GM19455 (cell line): ENCODE measurements around the gene LINGO3.

Source experiments
- ATAC-seq: cut with Tn5 transposase; IDR thresholded peaks from one replicate; pipeline ENCODE4 v1.9.1; 2021; ENCODE audit not compliant: unreplicated experiment

Gene LINGO3

DNA sequence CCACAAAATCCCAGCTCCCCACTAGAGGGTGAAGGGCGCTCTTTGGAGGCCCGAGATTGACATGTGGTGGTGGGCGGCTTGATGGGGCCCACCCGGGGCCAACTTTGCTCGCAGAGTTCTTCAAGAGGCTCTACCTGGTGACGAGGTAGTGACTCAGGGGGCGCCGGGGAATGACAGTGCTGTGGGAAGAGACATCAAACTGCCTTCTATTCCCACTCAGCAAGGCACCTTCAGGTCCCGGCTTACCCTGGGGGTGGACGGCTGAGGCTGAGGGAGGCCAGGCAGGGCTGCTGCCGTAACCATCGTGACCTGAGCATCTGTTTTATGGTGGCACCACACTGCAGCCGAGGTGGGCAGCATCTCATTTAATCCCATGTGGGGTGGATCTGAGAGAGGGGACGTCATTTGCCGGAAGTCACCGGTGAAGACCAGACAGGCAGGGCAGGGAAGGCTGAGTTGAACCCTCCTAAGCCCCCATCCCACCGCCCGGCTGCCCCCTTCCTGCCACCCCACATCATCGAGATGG lies 1.6 kb downstream of the LINGO3 start:
- ATAC-seq: no peak

DNA sequence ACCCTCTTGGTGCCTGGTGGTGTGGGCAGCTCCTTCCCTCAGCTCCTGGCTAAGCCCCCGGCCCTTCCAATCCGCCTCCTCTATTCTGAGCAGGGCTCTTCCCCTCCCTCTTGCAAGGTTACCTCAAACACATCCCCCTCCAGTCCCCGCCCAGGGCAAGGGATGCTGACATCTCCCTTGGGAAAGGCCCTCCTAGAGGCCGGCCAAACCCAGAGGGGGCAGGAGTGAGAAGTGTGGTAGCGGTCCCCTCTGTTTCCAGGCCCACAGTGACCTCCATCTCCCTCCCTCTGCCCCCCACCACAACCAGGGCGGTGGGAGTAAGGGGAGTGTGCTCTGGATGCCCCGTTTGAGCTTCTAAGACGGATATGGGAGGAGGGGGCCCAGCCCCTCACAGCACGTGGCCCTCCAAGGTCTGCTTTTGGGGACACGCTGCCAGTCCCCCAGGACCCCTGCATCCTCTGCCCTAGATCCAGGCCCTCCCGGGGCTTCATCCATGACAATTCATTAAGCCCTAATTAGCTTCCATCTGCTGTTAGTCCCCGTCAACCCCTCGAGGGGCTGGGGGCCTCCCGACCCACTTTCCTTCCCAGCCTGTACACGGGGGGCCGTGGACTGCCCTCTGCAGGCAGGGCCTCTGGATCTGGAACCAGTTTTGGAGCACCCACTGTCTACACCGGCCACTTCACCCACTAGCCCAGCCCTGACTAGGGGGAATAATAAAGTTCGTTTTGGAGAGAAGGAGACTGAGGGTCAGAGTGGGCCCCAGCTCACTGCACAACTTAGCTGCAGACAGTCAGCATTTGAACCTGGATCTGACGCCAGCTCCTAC lies 2.3 kb downstream of the LINGO3 start:
- no peak for ATAC-seq

DNA sequence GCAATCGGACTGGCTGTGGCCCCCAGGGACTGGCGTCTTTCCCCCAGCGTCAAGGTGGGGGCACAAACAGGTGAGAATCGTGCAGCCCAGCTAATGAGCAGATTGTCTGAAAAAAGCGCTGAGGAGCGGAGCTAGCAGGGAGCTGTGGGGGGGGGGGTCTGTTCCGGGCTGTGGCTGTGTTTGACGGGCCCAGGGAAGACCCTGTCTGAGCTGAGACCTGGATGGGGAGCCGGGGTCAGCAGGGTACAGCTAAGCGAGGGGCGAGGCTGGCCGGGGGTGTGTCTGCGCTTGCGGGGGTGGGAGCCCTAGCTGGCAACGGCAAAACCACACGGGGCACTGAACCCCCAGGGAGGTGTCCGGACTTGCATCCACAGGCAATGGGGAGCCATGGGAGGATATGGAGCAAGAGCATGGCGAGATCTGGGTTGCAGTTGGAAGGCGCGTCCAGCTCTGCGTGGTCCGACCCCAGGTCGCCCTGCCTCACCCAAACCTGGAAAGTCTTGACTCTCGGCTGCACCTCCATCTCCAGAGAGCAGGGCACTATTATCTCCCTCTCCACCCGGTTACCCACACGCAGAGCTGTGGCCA lies 4.6 kb downstream of the LINGO3 start:
- ATAC-seq: no peak

DNA sequence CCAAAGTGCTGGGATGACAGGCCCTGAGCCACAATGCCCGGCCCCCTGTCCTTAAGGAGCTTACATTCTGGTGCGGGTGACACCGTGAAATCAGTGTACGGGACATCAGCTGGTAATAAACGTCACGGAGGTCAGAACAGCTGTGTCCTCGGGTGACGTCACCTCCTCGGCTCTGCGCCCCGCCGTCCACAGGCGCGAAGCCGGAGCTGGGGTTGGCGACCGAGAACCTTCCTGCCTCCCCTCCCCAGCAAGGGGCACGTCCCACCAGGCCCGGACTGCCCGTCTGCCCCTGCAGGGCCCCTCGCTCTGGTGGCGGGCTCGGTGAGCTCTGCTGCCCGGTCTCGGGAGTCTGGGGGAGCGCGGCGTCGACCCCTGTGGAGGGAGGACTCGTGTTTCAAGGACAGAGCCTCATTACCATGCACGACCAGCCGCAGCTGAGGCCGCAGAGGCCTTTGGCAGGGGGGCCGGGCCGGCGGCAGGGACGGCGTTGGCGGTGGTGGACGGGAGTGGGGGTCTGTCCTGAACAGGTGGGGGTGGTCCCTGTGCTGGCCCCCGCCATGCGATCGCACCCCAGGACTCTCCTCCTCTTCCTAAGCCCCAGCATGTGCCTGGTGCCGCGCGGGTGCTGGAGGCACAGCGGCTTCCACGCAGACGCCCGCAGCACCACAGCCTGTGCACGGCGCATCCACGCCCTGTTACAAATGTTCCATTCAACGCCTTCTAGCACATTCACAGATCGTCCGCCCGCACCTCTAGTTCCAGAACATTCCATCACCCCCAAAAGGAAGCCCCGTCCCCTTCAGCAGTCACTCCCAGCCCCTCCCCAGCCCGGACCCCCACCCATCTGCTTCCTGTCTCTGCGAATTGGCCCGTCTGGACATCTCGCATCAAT lies 5.4 kb downstream of the LINGO3 start:
- no peak for ATAC-seq

DNA sequence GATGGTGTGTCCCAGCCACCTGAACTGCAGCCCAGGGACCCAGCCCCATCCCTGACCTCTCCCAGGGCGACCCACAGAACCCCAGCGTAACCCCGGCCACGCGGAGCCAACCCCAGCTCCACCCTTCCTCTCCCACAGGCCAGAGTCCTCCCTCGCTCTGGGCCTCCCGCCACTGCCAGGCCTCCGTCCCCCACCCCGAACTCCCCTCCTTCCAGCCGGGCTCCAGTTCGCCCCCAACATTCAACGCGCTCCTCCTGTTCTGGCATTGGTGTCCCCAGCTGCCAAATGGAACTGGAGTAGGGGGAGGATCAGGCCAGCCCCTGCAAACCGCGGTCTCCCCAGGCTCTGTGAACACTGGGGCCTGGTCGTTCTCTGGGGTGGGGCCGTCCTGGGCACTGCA lies 7.4 kb downstream of the LINGO3 start:
- no peak for ATAC-seq

DNA sequence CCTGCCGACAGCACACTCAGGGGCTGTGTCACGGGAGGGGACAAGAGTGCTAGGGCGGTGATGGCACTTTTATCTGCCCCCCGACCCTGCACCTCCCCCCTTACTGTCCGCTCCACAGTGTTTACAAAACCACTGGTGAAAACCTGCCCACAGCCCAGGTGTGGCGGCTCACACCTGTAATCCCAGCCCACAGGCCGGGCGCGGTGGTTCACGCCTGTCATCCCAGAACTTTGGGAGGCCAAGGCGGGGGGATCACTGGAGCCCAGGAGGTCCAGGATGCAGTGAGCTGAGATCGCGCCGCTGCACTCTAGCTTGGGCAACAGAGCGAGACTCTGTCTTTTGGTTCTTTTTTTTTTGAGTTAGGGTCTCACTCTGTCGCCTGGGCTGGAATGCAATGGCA lies 11.8 kb downstream of the LINGO3 start:
- no peak for ATAC-seq

DNA sequence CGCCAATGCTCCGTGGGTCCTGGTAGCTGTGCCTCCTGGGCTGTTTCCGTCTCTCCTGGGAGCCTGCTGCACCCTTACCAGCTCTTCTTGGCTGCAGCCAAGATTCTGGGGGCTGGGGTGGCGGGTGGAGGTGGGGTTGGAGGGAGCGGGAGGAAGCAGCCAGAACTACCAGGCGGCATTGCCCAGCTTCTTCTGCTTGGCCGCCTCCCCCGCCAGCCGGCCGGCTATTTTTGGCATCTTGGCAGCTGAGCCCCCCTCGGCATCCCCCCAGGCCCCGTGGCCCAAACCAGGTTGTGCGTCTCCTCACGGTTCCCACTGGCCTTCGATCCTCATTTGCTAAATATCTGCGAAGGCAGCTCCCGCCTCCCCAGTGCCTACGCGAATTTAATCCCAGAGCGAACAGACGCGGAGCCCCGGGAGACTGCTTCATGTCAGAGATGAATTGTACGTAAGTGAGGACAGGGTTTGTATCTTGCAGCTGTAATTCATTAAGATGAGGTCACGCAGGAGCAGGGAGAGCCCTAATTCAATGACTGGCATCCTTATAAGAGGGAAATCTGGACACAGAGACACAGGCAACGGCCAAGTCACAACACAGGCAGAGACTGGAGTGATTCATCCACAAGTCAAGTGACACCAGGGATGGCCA lies 13.1 kb downstream of the LINGO3 start:
- no peak for ATAC-seq

DNA sequence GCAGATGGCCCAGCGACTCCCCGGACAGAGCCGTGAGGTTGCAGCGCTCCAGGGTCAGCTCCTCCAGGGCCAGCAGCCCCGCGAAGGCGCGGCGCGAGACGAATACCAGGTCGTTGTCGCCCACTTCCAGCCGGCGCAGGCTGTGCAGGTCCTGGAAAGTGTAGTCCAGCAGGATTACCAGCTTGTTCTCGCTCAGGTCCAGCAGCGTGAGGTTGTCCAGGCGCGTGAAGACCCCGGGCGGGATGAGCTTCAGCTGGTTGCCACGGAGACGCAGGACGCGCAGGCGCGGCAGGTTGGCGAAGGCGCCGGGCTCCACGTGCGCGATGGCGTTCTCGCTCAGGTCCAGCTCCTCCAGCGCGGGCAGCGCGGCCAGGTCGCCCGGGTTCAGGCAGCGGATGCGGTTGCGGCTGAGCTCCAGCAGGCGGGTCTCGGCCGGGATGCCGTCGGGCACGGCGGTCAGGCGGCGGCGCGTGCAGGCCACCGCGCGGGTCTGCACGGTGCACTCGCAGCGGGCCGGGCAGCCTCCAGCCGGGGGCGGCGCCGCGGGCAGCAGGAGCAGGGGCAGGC lies 16.7 kb downstream of the LINGO3 start:
- ATAC-seq: no peak

DNA sequence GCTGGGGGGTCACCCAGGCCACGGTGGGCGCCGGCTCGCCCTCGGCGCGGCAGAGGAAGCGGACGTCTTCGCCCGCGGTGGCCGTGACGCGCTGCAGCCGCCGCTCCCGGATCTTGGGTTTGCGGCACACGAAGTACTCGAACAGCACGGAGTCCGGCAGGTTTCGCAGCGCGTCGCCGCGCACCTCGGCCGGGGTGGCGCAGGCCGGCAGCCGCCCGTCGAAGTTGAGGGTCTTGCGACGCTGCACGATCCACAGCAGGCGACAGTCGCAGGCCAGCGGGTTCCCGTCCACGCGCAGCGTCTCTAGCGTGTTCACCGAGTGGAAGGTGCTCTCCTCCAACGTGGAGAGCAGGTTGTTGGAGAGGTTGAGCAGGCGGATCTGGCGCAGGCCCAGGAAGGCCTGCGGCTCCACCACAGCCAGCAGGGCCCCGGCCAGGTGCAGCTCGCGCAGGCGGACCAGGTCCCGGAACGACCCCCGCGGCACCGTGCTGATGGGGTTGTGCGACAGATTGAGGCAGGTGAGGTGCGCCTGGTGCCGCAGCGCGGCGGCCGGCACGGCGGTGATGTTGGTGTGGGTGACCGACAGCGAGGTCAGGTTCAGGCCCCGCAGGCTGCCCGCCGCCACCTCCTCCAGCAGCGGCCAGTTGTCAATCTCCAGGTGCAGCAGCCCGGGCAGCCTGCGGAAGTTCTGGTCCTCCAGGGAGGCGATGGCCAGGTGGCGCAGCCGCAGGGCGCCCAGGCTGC lies 17.3 kb downstream of the LINGO3 start:
- no peak for ATAC-seq

DNA sequence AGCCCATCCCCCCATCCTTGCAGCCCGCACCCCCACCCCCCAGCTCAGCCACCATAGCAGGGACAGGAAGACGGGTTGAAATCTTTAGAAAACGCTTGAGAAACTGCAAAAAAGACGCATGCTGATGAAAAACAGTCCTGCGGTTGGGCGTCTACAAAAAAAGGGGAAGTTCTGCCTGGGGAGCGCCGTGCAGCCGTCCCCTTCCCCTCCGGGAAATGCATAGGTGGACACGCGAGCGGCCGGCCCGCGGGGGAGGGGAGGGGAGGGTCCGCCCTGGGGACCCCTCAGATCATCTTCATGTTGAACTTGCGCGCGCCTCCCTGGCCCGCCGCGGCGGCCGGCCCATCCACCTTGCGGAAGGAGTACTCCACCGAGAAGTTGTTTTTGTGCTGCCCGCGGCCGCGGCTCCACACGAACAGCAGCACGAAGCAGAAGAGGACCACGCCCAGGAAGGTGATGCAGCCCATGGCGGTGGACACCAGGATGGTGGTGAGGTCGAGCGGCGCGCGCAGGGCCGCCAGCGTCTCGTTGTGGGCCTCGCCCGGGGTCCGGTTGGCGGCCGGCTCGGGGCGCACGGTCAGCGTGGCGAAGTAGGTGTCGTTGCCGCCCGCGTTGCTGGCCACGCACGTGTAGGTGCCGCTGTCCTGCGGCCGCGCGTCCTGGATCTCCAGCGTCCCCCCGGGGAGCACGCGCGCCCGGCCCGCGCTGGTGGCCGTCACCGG lies 18.1 kb downstream of the LINGO3 start:
- no peak for ATAC-seq

DNA sequence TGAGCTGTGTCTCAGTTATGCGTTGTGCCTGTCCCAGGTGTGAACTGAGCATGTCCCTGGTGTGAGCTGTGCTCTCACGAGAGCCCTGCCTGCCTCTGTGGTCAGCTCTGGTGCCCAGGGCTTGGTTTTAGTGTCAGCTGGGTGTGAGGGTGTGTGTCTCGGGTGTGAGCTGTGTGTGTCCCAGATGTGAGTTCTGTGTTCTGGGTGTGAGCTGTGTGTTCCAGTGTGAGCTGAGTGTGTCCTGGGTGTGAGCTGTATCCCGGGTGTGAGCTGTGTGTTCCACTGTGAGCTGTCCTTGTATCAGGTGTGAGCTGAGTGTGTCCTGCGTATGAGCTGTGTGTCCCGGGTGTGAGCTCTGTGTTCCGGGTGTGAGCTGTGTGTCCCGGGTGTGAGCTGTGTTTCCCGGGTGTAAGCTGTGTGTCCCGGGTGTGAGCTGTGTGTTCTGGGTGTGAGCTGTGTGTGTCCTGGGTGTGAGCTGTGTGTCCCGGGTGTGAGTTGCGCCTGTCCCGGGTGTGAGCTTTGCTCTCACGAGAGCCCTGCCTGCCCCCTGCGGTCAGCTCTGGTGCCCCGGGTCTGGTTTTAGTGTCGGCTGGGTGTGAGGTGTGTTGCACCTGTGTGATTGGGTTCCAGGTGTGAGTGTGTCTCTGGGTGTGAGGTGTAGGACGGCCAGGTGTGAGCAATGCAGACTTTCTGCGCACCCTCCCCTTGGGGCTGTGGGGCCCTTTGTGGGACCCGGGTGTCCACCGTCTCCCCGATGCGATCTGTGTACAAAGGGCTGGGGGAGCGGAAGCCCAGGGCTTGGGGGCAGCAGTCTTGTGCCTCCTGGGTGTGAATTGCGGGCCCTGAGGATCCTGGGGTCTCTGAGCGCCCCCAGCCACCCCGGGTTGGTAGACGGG lies 18.9 kb downstream of the LINGO3 start:
- no peak for ATAC-seq

DNA sequence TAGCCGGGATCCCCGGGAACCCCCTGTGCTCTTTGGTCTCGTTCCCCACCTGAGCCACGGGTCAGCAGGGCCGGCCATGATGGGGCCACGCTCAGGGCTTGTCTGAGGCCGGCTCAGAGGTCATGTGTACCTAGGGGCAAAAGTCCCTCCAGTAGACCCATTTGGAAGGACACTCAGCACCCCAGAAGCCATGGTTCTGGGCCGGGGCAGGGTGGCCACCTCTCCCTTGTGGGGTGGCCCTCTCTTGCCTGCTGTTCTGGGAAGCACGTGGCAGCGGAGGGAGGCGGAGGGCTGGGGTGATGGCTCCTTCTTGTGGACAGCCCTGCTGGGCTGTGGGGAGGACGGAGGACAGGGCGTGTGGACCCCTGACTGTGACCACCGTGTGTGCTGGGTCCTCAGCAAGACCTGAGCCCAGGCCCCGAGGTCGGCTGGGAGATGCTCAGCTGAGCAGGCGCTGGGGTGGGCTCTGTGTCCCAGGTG lies 19.6 kb downstream of the LINGO3 start:
- no peak for ATAC-seq

DNA sequence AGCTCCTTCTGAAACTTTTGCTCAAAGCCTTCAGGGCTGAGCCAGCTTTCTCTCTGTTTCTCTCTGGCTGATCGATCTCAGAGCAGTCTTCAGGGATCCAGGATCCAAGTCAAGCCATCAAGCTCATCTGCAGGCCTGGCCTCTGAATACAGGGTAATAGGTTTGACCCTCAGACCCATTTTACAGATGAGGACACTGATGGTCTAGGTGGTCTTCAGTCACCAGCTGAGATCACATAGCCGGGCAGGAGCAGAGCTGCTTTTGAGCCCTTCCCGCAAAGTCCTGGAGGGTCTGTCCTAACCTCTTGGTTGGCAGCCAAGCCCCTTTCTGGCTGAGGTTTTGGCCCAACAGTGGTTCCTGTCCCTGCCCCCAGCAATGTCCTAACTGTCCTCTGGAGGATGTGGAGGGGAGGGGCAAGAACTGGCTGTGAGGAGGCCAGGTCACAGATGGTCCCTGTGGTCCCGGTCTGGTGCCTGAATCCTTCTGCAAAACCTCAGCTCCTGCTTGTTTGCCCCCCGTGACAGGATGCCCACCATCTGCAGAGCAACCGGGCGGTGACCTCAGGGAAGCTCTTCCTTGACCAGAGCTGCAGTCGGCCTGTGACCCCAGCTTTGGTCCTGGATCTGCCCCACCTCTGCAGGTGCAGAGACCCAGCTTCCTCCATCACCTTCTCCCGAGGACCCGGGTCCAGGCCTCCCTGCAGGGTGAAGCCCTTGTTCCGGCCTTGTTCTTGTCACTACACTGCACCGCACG lies 20.2 kb downstream of the LINGO3 start:
- ATAC-seq: no peak

DNA sequence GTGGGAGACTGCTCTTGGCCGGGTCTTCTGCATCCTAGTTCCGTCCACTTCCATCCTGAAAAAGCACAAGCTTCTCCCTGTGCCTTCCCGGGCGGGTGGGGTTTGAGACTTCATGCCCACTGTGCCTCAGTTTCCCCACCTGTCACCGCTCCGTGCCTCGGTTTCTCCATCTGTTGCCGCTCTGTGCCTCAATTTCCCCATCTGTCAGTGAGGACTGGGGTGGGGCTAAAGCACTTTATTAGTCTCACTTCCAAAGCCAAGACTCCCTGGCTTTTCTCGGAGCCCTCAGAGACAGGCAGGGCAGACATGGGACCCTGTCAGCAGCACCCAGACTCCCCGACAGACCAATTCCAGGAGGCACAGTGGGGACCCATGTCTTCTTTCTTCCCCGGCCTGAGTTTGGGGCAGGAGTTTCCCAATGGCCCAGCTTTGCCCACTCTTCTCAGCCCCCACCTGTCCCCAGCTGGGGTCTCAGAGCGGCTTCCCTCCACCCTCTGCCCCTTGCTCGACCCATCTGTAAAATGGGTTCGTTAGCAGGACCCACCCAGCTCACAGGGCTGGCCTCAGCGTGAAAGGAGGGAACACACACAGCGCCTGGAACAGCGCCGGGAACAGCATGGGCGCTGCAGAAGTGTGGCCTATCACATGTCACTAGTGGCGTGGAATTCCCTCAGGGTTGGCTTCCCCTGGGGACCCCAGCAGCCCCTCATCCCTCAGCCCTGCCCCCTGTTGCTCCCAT lies 21.4 kb downstream of the LINGO3 start:
- ATAC-seq: no peak

DNA sequence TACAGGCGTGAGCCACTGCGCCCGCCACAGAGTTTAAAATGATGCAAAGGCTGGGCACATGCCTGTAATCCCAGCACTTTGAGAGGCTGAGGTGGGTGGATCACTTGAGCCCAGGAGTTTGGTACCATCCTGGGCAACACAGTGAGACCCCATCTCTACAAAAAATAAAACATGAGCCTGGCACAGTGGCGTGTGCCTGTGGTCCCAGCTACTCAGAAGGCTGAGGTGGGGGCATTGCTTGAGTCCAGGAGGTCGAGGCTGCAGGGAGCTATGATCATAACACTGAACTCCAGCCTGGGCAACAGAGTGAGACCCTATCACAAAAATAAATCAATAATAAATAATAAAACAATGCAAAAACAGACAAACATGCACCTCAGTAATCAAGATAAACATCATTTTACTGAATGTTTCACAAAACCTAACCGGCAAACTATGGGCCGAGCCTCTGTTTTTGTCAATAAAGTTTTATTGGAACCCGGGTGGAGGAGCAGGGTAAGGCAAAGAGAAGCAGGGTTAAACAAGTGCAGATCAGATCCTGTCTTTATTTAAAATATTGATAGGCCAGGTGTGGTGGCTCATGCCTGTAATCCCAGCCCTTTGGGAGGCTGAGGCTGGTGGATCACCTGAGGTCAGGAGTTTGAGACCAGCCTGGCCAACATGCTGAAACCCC lies 24.0 kb downstream of the LINGO3 start:
- ATAC-seq: no peak

DNA sequence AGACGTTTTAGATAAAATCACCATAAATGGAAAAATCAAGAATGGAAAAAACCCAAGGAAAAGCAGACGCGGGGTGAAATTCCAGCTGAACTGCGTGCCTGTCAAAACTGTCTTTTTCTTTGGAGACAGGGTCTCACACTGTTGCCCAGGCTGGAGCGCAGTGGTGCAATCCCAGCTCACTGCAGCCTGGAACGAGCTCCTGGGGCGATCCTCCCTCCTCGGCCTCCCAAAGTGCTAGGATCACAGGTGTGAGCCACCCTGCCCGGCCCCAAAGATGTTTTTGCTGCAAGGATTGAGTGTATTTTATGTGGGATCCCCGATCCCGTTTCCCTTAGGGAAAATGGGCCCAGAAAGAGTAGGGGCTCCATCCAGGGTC lies 25.1 kb downstream of the LINGO3 start:
- no peak for ATAC-seq
